Loucy (cell line): ENCODE measurements around the gene BST2.
"Not testable (repeated sequence)": the region's sequence is repeated elsewhere in the genome, so short reads cannot be mapped to it uniquely, and the experiment has no call there.

Source experiments
- H2AFZ ChIP-seq: fragments of 200-600 bp; sonication (generic); 2 replicates; pipeline ENCODE4 v1.6.0; 2016; ENCODE audit warnings: antibody characterized with exemption, mild to moderate bottlenecking, low read length, moderate library complexity
- H3F3A ChIP-seq: fragments of 200-600 bp; 2 replicates; pipeline ENCODE4 v1.6.0; 2016; ENCODE audit warnings: antibody characterized with exemption, low read depth, mild to moderate bottlenecking
- H3K27me3 ChIP-seq: fragments of 200-600 bp; sonication (generic); 2 replicates; pipeline ENCODE4 v1.6.1; 2014; ENCODE audit warnings: low read length, mild to moderate bottlenecking; ENCODE audit not compliant: insufficient read depth, poor library complexity, severe bottlenecking
- H3K36me3 ChIP-seq: fragments of 200-600 bp; sonication (generic); 2 replicates; pipeline ENCODE4 v1.6.1; 2016; ENCODE audit warnings: low read length; ENCODE audit not compliant: insufficient read depth
- H3K4me1 ChIP-seq: fragments of 200-600 bp; sonication (generic); 2 replicates; pipeline ENCODE4 v1.5.1; 2014; ENCODE audit warnings: low read length, mild to moderate bottlenecking; ENCODE audit not compliant: insufficient read depth, poor library complexity, severe bottlenecking
- H3K4me2 ChIP-seq: fragments of 200-600 bp; sonication (generic); 2 replicates; pipeline ENCODE4 v1.6.0; 2014; ENCODE audit warnings: antibody characterized with exemption, low read length, low read depth, mild to moderate bottlenecking; ENCODE audit not compliant: poor library complexity, severe bottlenecking
- H3K4me3 ChIP-seq: fragments of 200-600 bp; sonication (generic); 2 replicates; pipeline ENCODE4 v1.5.1; 2014; ENCODE audit warnings: low read length, mild to moderate bottlenecking, mixed read lengths; ENCODE audit not compliant: poor library complexity, severe bottlenecking
- H3K79me2 ChIP-seq: fragments of 200-600 bp; sonication (generic); 2 replicates; pipeline ENCODE4 v1.6.1; 2014; ENCODE audit warnings: low read length; ENCODE audit not compliant: insufficient read depth
- H3K9ac ChIP-seq: fragments of 200-600 bp; sonication (generic); 2 replicates; pipeline ENCODE4 v1.6.0; 2014; ENCODE audit warnings: mild to moderate bottlenecking, low read depth, low read length, moderate library complexity; ENCODE audit not compliant: poor library complexity, severe bottlenecking
- H3K9me2 ChIP-seq: fragments of 200-600 bp; sonication (generic); replicated peaks from 2 replicates; pipeline ENCODE4 v1.6.1; 2016; ENCODE audit warnings: low read depth, low read length, mixed read lengths
- H3K9me3 ChIP-seq: fragments of 200-600 bp; sonication (generic); 2 replicates; pipeline ENCODE4 v1.6.1; 2014; ENCODE audit warnings: mild to moderate bottlenecking, antibody characterized with exemption, low read length, low read depth; ENCODE audit not compliant: insufficient read depth
- H4K20me1 ChIP-seq: fragments of 200-600 bp; sonication (generic); 2 replicates; pipeline ENCODE4 v1.6.0; 2014; ENCODE audit warnings: antibody characterized with exemption, low read length, mild to moderate bottlenecking; ENCODE audit not compliant: insufficient read depth, poor library complexity, severe bottlenecking
- EZH2phosphoT487 ChIP-seq: fragments of 200-600 bp; IDR thresholded peaks from 2 replicates; pipeline ENCODE4 v1.6.1; 2018; ENCODE audit warnings: antibody characterized with exemption, mild to moderate bottlenecking, moderate library complexity, borderline replicate concordance
- TF ChIP-seq, protein P1 (sequence below): fragments of 200-600 bp; sonication (generic); conservative IDR thresholded peaks from 2 replicates; pipeline ENCODE4 v1.5.1; 2014; ENCODE audit warnings: mild to moderate bottlenecking, antibody characterized with exemption, low read length

Gene BST2

DNA sequence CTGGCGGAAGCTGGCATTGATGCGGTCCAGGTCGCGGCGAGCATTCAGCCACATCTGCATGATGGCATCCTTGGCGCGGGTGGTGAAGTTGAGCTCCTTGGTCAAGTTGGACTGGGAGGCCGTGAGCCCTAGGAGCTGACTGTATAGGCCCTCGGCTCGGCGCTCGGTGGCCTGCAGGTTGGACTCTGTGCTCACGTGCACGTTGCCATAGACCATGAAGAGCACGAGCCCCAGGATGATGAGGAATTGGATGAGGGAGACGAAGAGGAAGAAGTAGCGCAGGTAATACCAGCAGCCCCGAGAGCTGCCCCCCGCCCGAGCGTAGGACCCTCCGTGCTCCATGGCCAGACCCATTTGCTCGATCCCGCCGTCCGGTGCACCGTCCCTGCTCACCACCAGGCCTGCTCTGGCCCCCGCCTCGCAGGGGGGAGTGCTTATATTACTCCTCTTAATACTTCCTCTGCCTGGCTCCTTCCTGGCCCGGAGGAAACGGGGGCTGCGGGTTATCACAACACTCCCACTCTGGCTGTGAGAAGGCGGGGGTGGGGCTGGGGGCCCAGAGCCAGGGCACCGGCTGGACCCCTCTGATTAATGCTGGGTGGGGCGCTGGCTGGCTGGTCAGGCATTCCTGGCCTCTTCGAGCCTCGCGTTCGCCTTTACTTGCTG, 28.4 kb downstream of the BST2 start, which contains the start of gene PLVAP:
TSS of gene PLVAP (minus strand) at position 408 of the 666 bp plus-strand sequence. CDS start at position 354, 54 bp downstream.
- TF ChIP-seq, protein P1, sequence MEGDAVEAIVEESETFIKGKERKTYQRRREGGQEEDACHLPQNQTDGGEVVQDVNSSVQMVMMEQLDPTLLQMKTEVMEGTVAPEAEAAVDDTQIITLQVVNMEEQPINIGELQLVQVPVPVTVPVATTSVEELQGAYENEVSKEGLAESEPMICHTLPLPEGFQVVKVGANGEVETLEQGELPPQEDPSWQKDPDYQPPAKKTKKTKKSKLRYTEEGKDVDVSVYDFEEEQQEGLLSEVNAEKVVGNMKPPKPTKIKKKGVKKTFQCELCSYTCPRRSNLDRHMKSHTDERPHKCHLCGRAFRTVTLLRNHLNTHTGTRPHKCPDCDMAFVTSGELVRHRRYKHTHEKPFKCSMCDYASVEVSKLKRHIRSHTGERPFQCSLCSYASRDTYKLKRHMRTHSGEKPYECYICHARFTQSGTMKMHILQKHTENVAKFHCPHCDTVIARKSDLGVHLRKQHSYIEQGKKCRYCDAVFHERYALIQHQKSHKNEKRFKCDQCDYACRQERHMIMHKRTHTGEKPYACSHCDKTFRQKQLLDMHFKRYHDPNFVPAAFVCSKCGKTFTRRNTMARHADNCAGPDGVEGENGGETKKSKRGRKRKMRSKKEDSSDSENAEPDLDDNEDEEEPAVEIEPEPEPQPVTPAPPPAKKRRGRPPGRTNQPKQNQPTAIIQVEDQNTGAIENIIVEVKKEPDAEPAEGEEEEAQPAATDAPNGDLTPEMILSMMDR = no peak
- no peak for TF ChIP-seq EZH2phosphoT487
- Histone ChIP-seq H3K4me2 (no peak within 1 kb of the TSS), H3K4me1 (no peaks in the 10 kb centered on the region), H3K27me3 (no peaks in the 10 kb centered on the region), H2AFZ (no peak within 1 kb of the TSS), H3K36me3 (no peaks in the 10 kb centered on the region), H4K20me1 (no peaks in the 10 kb centered on the region), H3K9me2 (no peaks in the 10 kb centered on the region), H3K9ac (no peak within 1 kb of the TSS), H3F3A (no peaks in the 10 kb centered on the region), H3K79me2 (no peaks in the 10 kb centered on the region), H3K9me3 (no peaks in the 10 kb centered on the region), H3K4me3 (no peak within 1 kb of the TSS)

DNA sequence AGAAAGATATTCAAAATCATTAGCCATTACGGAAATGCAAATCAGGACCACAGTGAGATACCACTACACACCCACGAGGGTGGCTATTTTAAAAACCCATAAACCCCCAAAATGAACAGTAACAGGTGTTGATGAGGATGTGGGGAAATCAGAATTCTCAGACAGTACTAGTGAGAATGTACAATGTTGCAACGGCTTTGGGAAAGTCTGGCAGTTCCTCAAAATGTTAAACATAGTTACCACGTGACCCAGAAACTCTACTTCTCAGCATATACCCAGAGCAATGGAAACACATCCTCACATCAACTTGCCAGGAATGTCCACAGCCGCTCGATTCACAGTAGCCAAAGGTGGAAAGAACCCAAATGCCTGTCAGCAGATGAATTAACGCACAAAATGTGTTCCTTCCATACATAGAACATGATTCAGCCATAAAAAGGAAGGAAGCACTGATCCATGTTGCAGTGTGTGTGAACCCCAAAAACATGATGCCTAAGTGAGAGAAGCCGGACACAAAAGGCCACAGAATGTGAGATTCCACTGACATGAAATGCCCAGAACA, 35.3 kb downstream of the BST2 start:
- H3K9me2 ChIP-seq = no peaks in the 10 kb centered on the region
- H3K9ac ChIP-seq = no peak overlapping the region
- no peaks in the 10 kb centered on the region for H3K9me3 ChIP-seq
- H3F3A ChIP-seq = no peaks in the 10 kb centered on the region; the same call in 1 of the 2 replicates
- no peaks in the 10 kb centered on the region for H3K36me3 ChIP-seq
- no peak overlapping the region for H3K4me3 ChIP-seq
- no peak overlapping the region for H2AFZ ChIP-seq
- TF ChIP-seq EZH2phosphoT487 = no peak
- H4K20me1 ChIP-seq = no peaks in the 10 kb centered on the region
- no peak overlapping the region for H3K4me2 ChIP-seq
- H3K4me1 ChIP-seq = no peaks in the 10 kb centered on the region
- no peaks in the 10 kb centered on the region for H3K79me2 ChIP-seq
- no peaks in the 10 kb centered on the region for H3K27me3 ChIP-seq

DNA sequence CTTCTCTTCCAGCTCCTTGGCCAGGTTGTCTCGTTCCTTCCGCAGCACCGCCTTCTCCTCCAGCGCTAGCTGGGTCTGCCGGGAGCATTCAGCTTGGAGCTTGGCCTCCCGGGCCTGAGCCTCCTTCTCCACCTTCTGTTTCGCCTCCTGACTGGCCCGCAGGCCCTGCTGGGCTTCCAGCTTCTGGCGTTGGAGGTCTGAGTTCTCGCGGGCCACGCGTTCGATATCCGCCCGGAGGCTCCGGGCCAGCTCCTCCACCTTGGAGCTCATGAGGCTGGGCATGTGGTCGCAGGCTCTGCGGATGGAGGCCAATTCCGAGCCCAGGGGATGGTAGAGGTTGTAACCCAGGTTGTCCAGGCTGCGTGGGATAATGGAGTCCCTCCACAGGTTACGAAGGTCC, 40.1 kb downstream of the BST2 start:
- Histone ChIP-seq H3K4me1 (no peaks in the 10 kb centered on the region), H3K9me2 (no peaks in the 10 kb centered on the region), H3K27me3 (no peaks in the 10 kb centered on the region), H4K20me1 (no peaks in the 10 kb centered on the region), H3K79me2 (no peaks in the 10 kb centered on the region), H3K36me3 (no peaks in the 10 kb centered on the region), H3K4me3 (no peak overlapping the region), H3K9me3 (no peaks in the 10 kb centered on the region), H2AFZ (no peak overlapping the region), H3F3A (no peaks in the 10 kb centered on the region; the same call in 1 of the 2 replicates), H3K4me2 (no peak overlapping the region), H3K9ac (no peak overlapping the region)
- TF ChIP-seq EZH2phosphoT487 = no peak

DNA sequence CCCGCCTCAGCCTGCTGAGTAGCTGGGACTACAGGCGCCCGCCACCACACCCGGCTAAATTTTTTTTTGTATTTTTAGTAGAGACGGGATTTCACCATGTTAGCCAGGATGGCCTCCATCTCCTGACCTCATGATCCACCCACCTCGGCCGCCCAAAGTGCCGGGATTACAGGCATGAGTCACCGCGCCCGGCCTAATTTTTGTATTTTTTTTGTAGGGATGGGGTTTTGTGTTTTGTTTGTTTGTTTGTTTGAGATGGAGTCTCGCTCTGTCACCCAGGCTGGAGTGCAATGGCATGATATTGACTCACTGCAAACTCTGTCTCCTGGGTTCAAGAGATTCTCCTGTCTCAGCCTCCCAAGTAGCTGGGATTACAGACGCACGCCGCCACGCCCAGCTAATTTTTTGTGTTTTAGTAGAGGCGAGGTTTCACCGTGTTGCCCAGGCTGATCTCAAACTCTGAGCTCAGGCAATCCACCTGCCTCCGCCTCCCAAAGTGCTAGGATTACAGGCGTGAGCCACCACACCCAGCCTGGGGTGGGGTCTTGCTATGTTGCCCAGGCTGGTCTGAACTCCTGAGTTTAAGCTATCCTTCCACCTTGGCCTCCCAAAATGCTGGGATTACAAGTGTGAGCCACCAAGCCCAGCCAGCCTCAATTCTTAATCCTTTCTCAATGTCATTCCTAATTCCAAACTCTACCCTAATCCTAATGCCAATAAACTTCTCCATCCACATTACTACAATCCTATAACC, 41.4 kb downstream of the BST2 start:
- not testable (repeated sequence) for H3K4me3 ChIP-seq, H3K4me2 ChIP-seq, H3K9me3 ChIP-seq, H3F3A ChIP-seq, H2AFZ ChIP-seq, H3K9ac ChIP-seq, H3K27me3 ChIP-seq, H3K36me3 ChIP-seq, H3K4me1 ChIP-seq, H3K79me2 ChIP-seq, H4K20me1 ChIP-seq, H3K9me2 ChIP-seq
